NK-92 (cell line): ENCODE measurements around the gene P4HTM.

Source experiments
- DNase-seq: peaks from one replicate; lab custom pipeline; 2025; ENCODE audit not compliant: unreplicated experiment; lab: John Stamatoyannopoulos, UW

The P4HTM gene

GRCh38 chr3:48989796-48990635 lies at the start of gene P4HTM:
P4HTM (plus strand) TSS chr3:48990241; CDS start chr3:48990257, 16 bp downstream.
- DNase-seq, result no peak

- DNase-seq, result no peak
Observed at GRCh38 chr3:48945432-48945831, 44.6 kb upstream of the P4HTM start.

GRCh38 chr3:48945891-48946549 lies 44.0 kb upstream of the P4HTM start:
- DNase-seq, result no peak

GRCh38 chr3:48949376-48949717 lies 40.7 kb upstream of the P4HTM start:
- no peak for DNase-seq

- no peak for DNase-seq
Observed at GRCh38 chr3:48950051-48950450, 40.0 kb upstream of the P4HTM start.

- no peak for DNase-seq
Observed at GRCh38 chr3:48951764-48952163, 38.3 kb upstream of the P4HTM start.

GRCh38 chr3:48952510-48953118 lies 37.4 kb upstream of the P4HTM start:
- DNase-seq, result no peak

GRCh38 chr3:48957006-48957705 lies 32.9 kb upstream of the P4HTM start:
- DNase-seq, result no peak

- DNase-seq, result no peak
Observed at GRCh38 chr3:48960841-48961413, 29.1 kb upstream of the P4HTM start.

GRCh38 chr3:48962340-48962739 lies 27.7 kb upstream of the P4HTM start:
- no peak for DNase-seq

GRCh38 chr3:48962939-48963338 lies 27.1 kb upstream of the P4HTM start:
- DNase-seq, result no peak

- no peak for DNase-seq
Observed at GRCh38 chr3:48963591-48963990, 26.4 kb upstream of the P4HTM start.

- DNase-seq, result no peak
Observed at GRCh38 chr3:48966367-48966766, 23.7 kb upstream of the P4HTM start.

GRCh38 chr3:48966876-48967361 lies 23.1 kb upstream of the P4HTM start:
- no peak for DNase-seq

- DNase-seq, result no peak
Observed at GRCh38 chr3:48970586-48970985, 19.5 kb upstream of the P4HTM start.

- DNase-seq, result no peak
Observed at GRCh38 chr3:48974076-48974864, 15.8 kb upstream of the P4HTM start.

- DNase-seq, result no peak
Observed at GRCh38 chr3:48979451-48979850, 10.6 kb upstream of the P4HTM start.

GRCh38 chr3:48980295-48980694 lies 9.7 kb upstream of the P4HTM start:
- no peak for DNase-seq

- DNase-seq, result no peak
Observed at GRCh38 chr3:48982016-48982415, 8.0 kb upstream of the P4HTM start.

- no peak for DNase-seq
Observed at GRCh38 chr3:48982686-48983085, 7.4 kb upstream of the P4HTM start.
